T-helper 2 cell treated with Interferon-gamma antibody and Interleukin-4, amounts not matched to agents 5 μg/mL and 100 μg/mL, for 36 hours (primary cell): ENCODE data around the gene CD44.
A peak's percentile ranks its signal among the peaks of the same experiment; 100 is the strongest.

Experiments
- DNase-seq: peaks from one replicate; pipeline ENCODE4 v3.0.0; 2021; ENCODE audit warnings: low spot score
- H3K27ac Mint-ChIP-seq: one replicate; pipeline ENCODE4 v1.8.0; 2021; ENCODE audit warnings: mild to moderate bottlenecking, mixed read lengths
- H3K27me3 Mint-ChIP-seq: one replicate; pipeline ENCODE4 v1.8.0; 2021; ENCODE audit warnings: low read depth, mixed read lengths
- H3K36me3 Mint-ChIP-seq: one replicate; pipeline ENCODE4 v1.8.0; 2021; ENCODE audit warnings: low read depth, mixed read lengths
- H3K4me1 Mint-ChIP-seq: one replicate; pipeline ENCODE4 v1.8.0; 2021; ENCODE audit warnings: low read depth, mixed read lengths
- H3K4me3 Mint-ChIP-seq: one replicate; pipeline ENCODE4 v1.8.0; 2022; ENCODE audit warnings: mild to moderate bottlenecking, moderate library complexity, mixed read lengths
- H3K9me3 Mint-ChIP-seq: one replicate; pipeline ENCODE4 v1.8.0; 2021; ENCODE audit warnings: mixed read lengths

CD44 gene

GRCh38 chr11:35247428-35247827, 108.5 kb downstream of the CD44 start:
- DNase-seq = no peak
- Mint-ChIP-seq H3K36me3 (peaks cover 5% of the 10 kb centered on the region), H3K27ac (no peak overlapping the region), H3K27me3 (peaks cover 20% of the 10 kb centered on the region), H3K9me3 (peaks cover 9% of the 10 kb centered on the region), H3K4me3 (no peak overlapping the region), H3K4me1 (peaks cover 17% of the 10 kb centered on the region)

- Mint-ChIP-seq H3K27ac (no peak overlapping the region), H3K27me3 (peaks cover 23% of the 10 kb centered on the region), H3K4me3 (peak overlapping the region; percentile 5), H3K36me3 (peaks cover 5% of the 10 kb centered on the region), H3K9me3 (peaks cover 9% of the 10 kb centered on the region), H3K4me1 (peaks cover 12% of the 10 kb centered on the region)
- no peak for DNase-seq
Measured at GRCh38 chr11:35247863-35248262, 108.9 kb downstream of the CD44 start.

- Mint-ChIP-seq H3K4me1 (peaks cover 8% of the 10 kb centered on the region), H3K27ac (no peak overlapping the region), H3K4me3 (no peak overlapping the region), H3K36me3 (peaks cover 3% of the 10 kb centered on the region), H3K9me3 (peaks cover 6% of the 10 kb centered on the region), H3K27me3 (peaks cover 26% of the 10 kb centered on the region)
- DNase-seq = no peak
Measured at GRCh38 chr11:35248558-35249323, 109.8 kb downstream of the CD44 start.

GRCh38 chr11:35250192-35250591, 111.2 kb downstream of the CD44 start:
- no peak for DNase-seq
- peaks cover 3% of the 10 kb centered on the region for H3K9me3 Mint-ChIP-seq
- H3K36me3 Mint-ChIP-seq = peaks cover 6% of the 10 kb centered on the region
- H3K4me3 Mint-ChIP-seq = no peak overlapping the region
- H3K27ac Mint-ChIP-seq = no peak overlapping the region
- H3K27me3 Mint-ChIP-seq = peaks cover 27% of the 10 kb centered on the region
- H3K4me1 Mint-ChIP-seq = peaks cover 8% of the 10 kb centered on the region

- H3K4me1 Mint-ChIP-seq = peaks cover 8% of the 10 kb centered on the region
- no peak overlapping the region for H3K27ac Mint-ChIP-seq
- DNase-seq = no peak
- no peak overlapping the region for H3K4me3 Mint-ChIP-seq
- H3K27me3 Mint-ChIP-seq = peaks cover 30% of the 10 kb centered on the region
- peaks cover 4% of the 10 kb centered on the region for H3K9me3 Mint-ChIP-seq
- peaks cover 8% of the 10 kb centered on the region for H3K36me3 Mint-ChIP-seq
Measured at GRCh38 chr11:35250621-35251020, 111.7 kb downstream of the CD44 start.

- peaks cover 6% of the 10 kb centered on the region for H3K36me3 Mint-ChIP-seq
- H3K4me1 Mint-ChIP-seq = peaks cover 20% of the 10 kb centered on the region
- DNase-seq = no peak
- peaks cover 42% of the 10 kb centered on the region for H3K27me3 Mint-ChIP-seq
- peaks cover 4% of the 10 kb centered on the region for H3K9me3 Mint-ChIP-seq
- no peak overlapping the region for H3K4me3 Mint-ChIP-seq
- no peak overlapping the region for H3K27ac Mint-ChIP-seq
Measured at GRCh38 chr11:35253237-35253636, 114.3 kb downstream of the CD44 start.

- no peak for DNase-seq
- Mint-ChIP-seq H3K4me3 (no peak overlapping the region), H3K36me3 (peaks cover 5% of the 10 kb centered on the region), H3K9me3 (peaks cover 4% of the 10 kb centered on the region), H3K27me3 (peaks cover 61% of the 10 kb centered on the region), H3K4me1 (peaks cover 20% of the 10 kb centered on the region), H3K27ac (no peak overlapping the region)
Measured at GRCh38 chr11:35255514-35255913, 116.5 kb downstream of the CD44 start.

GRCh38 chr11:35256296-35256695, 117.3 kb downstream of the CD44 start:
- H3K27ac Mint-ChIP-seq = no peak overlapping the region

GRCh38 chr11:35257281-35257680, 118.3 kb downstream of the CD44 start:
- peaks cover 69% of the 10 kb centered on the region for H3K27me3 Mint-ChIP-seq
- DNase-seq = no peak
- peaks cover 20% of the 10 kb centered on the region for H3K4me1 Mint-ChIP-seq
- peaks cover 4% of the 10 kb centered on the region for H3K9me3 Mint-ChIP-seq
- peak overlapping the region; percentile 55 for H3K4me3 Mint-ChIP-seq
- peaks cover 5% of the 10 kb centered on the region for H3K36me3 Mint-ChIP-seq
- peak overlapping the region; percentile 68 for H3K27ac Mint-ChIP-seq

More at GRCh38 chr11:35256296-35256695, 117.3 kb downstream of the CD44 start:
- peaks cover 68% of the 10 kb centered on the region for H3K27me3 Mint-ChIP-seq
- H3K9me3 Mint-ChIP-seq = peaks cover 4% of the 10 kb centered on the region
- no peak for DNase-seq
- H3K4me1 Mint-ChIP-seq = peaks cover 20% of the 10 kb centered on the region
- peaks cover 5% of the 10 kb centered on the region for H3K36me3 Mint-ChIP-seq
- H3K4me3 Mint-ChIP-seq = peak overlapping the region; percentile 10

- no peak for DNase-seq
- H3K27ac Mint-ChIP-seq = no peak overlapping the region
- no peak overlapping the region for H3K4me3 Mint-ChIP-seq
- H3K9me3 Mint-ChIP-seq = peaks cover 4% of the 10 kb centered on the region
- peaks cover 20% of the 10 kb centered on the region for H3K4me1 Mint-ChIP-seq
- H3K36me3 Mint-ChIP-seq = peaks cover 5% of the 10 kb centered on the region
- peaks cover 70% of the 10 kb centered on the region for H3K27me3 Mint-ChIP-seq
Measured at GRCh38 chr11:35259529-35259928, 120.6 kb downstream of the CD44 start.

GRCh38 chr11:35260342-35260985, 121.5 kb downstream of the CD44 start:
- DNase-seq = no peak
- Mint-ChIP-seq H3K4me1 (peaks cover 20% of the 10 kb centered on the region), H3K4me3 (no peak overlapping the region), H3K27me3 (peaks cover 69% of the 10 kb centered on the region), H3K27ac (no peak overlapping the region), H3K9me3 (no peaks in the 10 kb centered on the region), H3K36me3 (no peaks in the 10 kb centered on the region)

- no peak overlapping the region for H3K27ac Mint-ChIP-seq
- peaks cover 16% of the 10 kb centered on the region for H3K4me1 Mint-ChIP-seq
- H3K9me3 Mint-ChIP-seq = no peaks in the 10 kb centered on the region
- DNase-seq = no peak
- no peaks in the 10 kb centered on the region for H3K36me3 Mint-ChIP-seq
- H3K4me3 Mint-ChIP-seq = no peak overlapping the region
- peaks cover 68% of the 10 kb centered on the region for H3K27me3 Mint-ChIP-seq
Measured at GRCh38 chr11:35261197-35261596, 122.2 kb downstream of the CD44 start.

GRCh38 chr11:35262056-35262455, 123.1 kb downstream of the CD44 start:
- Mint-ChIP-seq H3K36me3 (no peaks in the 10 kb centered on the region), H3K27me3 (peaks cover 66% of the 10 kb centered on the region), H3K9me3 (no peaks in the 10 kb centered on the region), H3K4me1 (peaks cover 8% of the 10 kb centered on the region), H3K27ac (no peak overlapping the region), H3K4me3 (no peak overlapping the region)
- DNase-seq = no peak

- no peak for DNase-seq
- H3K36me3 Mint-ChIP-seq = no peaks in the 10 kb centered on the region
- H3K4me3 Mint-ChIP-seq = no peak overlapping the region
- H3K27ac Mint-ChIP-seq = no peak overlapping the region
- peaks cover 67% of the 10 kb centered on the region for H3K27me3 Mint-ChIP-seq
- H3K4me1 Mint-ChIP-seq = peaks cover 2% of the 10 kb centered on the region
- H3K9me3 Mint-ChIP-seq = no peaks in the 10 kb centered on the region
Measured at GRCh38 chr11:35262735-35263134, 123.8 kb downstream of the CD44 start.
